GM19395 (cell line): ENCODE data around the gene ZMIZ1.

Source experiments
- ATAC-seq: cut with Tn5 transposase; IDR thresholded peaks from one replicate; pipeline ENCODE4 v1.9.1; 2021; ENCODE audit warnings: mild to moderate bottlenecking, moderate library complexity; ENCODE audit not compliant: unreplicated experiment

The ZMIZ1 gene

GRCh38 chr10:79224992-79225391, 156.2 kb downstream of the ZMIZ1 start:
- ATAC-seq: no peak

- ATAC-seq: no peak
Observed at GRCh38 chr10:79226391-79227245, 157.9 kb downstream of the ZMIZ1 start.

GRCh38 chr10:79229071-79229541, 160.3 kb downstream of the ZMIZ1 start:
- no peak for ATAC-seq

- no peak for ATAC-seq
Observed at GRCh38 chr10:79229830-79230327, 161.1 kb downstream of the ZMIZ1 start.

GRCh38 chr10:79230328-79230830, 161.6 kb downstream of the ZMIZ1 start:
- no peak for ATAC-seq

- no peak for ATAC-seq
Observed at GRCh38 chr10:79230850-79231249, 162.1 kb downstream of the ZMIZ1 start.

- ATAC-seq: no peak
Observed at GRCh38 chr10:79231908-79232307, 163.1 kb downstream of the ZMIZ1 start.

GRCh38 chr10:79232864-79233263, 164.1 kb downstream of the ZMIZ1 start:
- no peak for ATAC-seq

GRCh38 chr10:79234391-79235315, 165.9 kb downstream of the ZMIZ1 start:
- ATAC-seq: no peak

- no peak for ATAC-seq
Observed at GRCh38 chr10:79235765-79236432, 167.1 kb downstream of the ZMIZ1 start.

GRCh38 chr10:79236433-79236765, 167.6 kb downstream of the ZMIZ1 start:
- ATAC-seq: no peak

GRCh38 chr10:79237454-79238157, 168.8 kb downstream of the ZMIZ1 start:
- ATAC-seq: no peak

- no peak for ATAC-seq
Observed at GRCh38 chr10:79238158-79238520, 169.4 kb downstream of the ZMIZ1 start.

- no peak for ATAC-seq
Observed at GRCh38 chr10:79238606-79239005, 169.8 kb downstream of the ZMIZ1 start.

- ATAC-seq: no peak
Observed at GRCh38 chr10:79239275-79239779, 170.6 kb downstream of the ZMIZ1 start.

- ATAC-seq: no peak
Observed at GRCh38 chr10:79239924-79240581, 171.3 kb downstream of the ZMIZ1 start.

GRCh38 chr10:79241629-79241989, 172.8 kb downstream of the ZMIZ1 start:
- no peak for ATAC-seq

GRCh38 chr10:79241990-79242619, 173.3 kb downstream of the ZMIZ1 start:
- ATAC-seq: no peak

- peak; percentile 43 for ATAC-seq
Observed at GRCh38 chr10:79242620-79243152, 173.9 kb downstream of the ZMIZ1 start.
